Measurements from ENCODE around the gene C3. TPM values are rescaled to one million over a fixed set of nuclear protein-coding genes. Genes with fewer than 3 reads are reported as not detected.

C3 gene
- total RNA-seq (ENCODE audit: unreplicated experiment): 0.69 TPM
- long read RNA-seq: 0 reads

DNA sequence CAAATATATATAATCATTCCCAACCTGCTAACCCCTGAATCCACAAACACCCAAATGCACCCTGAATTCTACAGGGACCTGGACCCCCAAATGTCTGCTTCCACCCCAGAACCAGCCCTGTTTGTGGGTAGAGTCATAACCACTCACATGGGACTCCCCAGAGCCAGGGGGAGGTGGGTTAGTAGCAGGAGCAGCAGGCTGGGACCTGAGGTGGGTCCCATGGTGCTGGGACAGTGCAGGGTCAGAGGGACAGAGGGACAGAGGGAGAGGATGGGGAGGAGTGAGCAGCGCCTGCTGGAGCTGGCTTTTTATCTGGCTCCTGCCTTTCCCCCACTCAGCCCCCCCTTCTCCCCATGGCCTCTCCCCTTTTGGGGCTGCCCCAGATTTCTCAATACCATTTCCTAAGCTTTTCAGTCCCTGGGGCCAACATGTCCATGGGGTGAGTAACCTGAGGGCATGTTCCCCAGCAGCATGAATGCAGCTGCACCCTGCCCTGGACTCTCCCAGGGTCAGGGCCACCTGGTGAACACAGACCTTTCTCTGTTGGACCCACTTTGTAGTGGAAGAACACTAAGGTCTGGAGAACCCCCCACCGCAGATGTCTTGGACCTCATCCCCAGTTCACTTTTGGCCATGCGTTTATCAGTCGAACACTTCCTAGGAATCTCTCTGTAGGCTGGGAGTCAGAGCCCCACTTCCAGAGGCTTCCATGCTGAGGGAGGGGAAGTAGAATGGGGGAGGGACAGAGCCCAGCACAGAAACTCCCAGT lies at the start of gene C3:
TSS of gene C3 (minus strand) at position 282 of the 769 bp plus-strand sequence. CDS start at position 221, 61 bp downstream.
- no peak for TF ChIP-seq CTCF (IDR thresholded peaks at IDR 0.05; ENCODE audit: partially characterized antibody, unreplicated experiment)
- H3K4me3 Mint-ChIP-seq (ENCODE audit: unreplicated experiment): no peak within 1 kb of the TSS
- DNase-seq: no peak
- H3K36me3 Mint-ChIP-seq (ENCODE audit: unreplicated experiment): peaks cover 6% of the 10 kb centered on the region
- H3K4me1 Mint-ChIP-seq (ENCODE audit: low read depth, unreplicated experiment): peaks cover 4% of the 10 kb centered on the region
- peaks cover 12% of the 10 kb centered on the region for H3K27me3 Mint-ChIP-seq (ENCODE audit: unreplicated experiment)
- H3K27ac Mint-ChIP-seq (ENCODE audit: unreplicated experiment): no peak within 1 kb of the TSS
- H3K9me3 Mint-ChIP-seq (ENCODE audit: unreplicated experiment): peaks cover 3% of the 10 kb centered on the region

DNA sequence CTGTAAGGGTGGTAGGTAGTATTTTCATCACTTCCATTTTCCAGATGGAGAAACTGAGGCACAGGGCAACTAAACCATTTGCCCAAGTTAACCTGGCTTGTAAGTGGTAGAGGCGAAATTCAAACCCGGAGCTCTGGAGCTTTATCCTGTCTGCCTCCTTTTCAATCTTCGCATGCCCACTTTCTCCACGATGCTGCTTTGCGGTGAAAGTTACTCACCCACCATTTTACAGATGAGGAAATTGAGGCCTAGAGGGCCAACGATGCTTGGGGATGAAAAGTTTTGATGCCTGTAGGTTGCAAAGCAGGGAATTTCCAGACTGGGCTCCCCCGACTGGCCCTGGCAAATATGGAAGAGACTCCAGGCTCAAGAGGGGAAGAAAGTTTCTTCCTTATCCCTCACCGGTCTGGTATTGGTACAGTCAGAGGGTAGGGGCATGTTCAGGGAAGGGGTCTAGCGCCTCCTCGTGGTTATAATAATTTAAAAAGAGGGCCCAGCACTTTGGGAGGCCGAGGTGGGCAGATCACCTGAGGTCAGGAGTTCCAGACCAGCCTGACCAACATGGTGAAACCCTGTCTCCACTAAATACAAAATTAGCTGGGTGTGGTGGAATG lies 48.7 kb upstream of the C3 start:
- peaks cover 13% of the 10 kb centered on the region for H3K27me3 Mint-ChIP-seq (ENCODE audit: unreplicated experiment)
- no peak overlapping the region for H3K4me3 Mint-ChIP-seq (ENCODE audit: unreplicated experiment)
- H3K36me3 Mint-ChIP-seq (ENCODE audit: unreplicated experiment): peaks cover 4% of the 10 kb centered on the region
- DNase-seq: no peak
- TF ChIP-seq CTCF (IDR thresholded peaks at IDR 0.05; ENCODE audit: partially characterized antibody, unreplicated experiment): peak; percentile 36
- H3K9me3 Mint-ChIP-seq (ENCODE audit: unreplicated experiment): peaks cover 3% of the 10 kb centered on the region
- no peaks in the 10 kb centered on the region for H3K4me1 Mint-ChIP-seq (ENCODE audit: low read depth, unreplicated experiment)
- H3K27ac Mint-ChIP-seq (ENCODE audit: unreplicated experiment): no peak overlapping the region

DNA sequence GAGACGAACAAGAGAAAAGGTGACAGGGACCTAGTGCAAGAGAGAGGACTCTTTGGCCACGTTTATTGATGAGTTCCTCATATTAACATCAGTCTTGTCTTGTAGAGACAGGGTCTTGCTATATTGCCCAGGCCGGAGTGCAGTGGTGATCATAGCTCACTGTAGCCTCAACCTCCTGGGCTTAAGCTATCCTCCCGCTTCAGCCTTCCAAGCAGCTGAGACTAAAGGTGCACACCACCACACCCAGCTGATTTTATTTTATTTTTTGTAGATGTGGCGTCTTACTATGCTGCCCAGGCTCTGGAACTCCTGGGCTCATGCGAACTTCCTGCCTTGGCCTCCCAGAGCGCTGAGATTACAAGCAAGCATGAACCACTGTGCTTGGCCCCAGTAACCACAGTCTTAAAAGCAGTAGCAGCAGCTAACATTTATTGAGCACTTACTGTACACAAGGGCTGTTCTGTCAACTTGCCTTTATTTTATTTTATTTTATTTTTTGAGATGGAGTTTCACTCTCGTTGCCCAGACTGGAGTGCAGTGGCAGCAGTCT lies 47.9 kb upstream of the C3 start:
- Mint-ChIP-seq H3K36me3 (ENCODE audit: unreplicated experiment) (peaks cover 4% of the 10 kb centered on the region), H3K27me3 (ENCODE audit: unreplicated experiment) (peaks cover 13% of the 10 kb centered on the region), H3K4me1 (ENCODE audit: low read depth, unreplicated experiment) (no peaks in the 10 kb centered on the region), H3K4me3 (ENCODE audit: unreplicated experiment) (peak overlapping the region; percentile 64), H3K27ac (ENCODE audit: unreplicated experiment) (no peak overlapping the region), H3K9me3 (ENCODE audit: unreplicated experiment) (peaks cover 3% of the 10 kb centered on the region)
- DNase-seq: no peak
- no peak for TF ChIP-seq CTCF (IDR thresholded peaks at IDR 0.05; ENCODE audit: partially characterized antibody, unreplicated experiment)

DNA sequence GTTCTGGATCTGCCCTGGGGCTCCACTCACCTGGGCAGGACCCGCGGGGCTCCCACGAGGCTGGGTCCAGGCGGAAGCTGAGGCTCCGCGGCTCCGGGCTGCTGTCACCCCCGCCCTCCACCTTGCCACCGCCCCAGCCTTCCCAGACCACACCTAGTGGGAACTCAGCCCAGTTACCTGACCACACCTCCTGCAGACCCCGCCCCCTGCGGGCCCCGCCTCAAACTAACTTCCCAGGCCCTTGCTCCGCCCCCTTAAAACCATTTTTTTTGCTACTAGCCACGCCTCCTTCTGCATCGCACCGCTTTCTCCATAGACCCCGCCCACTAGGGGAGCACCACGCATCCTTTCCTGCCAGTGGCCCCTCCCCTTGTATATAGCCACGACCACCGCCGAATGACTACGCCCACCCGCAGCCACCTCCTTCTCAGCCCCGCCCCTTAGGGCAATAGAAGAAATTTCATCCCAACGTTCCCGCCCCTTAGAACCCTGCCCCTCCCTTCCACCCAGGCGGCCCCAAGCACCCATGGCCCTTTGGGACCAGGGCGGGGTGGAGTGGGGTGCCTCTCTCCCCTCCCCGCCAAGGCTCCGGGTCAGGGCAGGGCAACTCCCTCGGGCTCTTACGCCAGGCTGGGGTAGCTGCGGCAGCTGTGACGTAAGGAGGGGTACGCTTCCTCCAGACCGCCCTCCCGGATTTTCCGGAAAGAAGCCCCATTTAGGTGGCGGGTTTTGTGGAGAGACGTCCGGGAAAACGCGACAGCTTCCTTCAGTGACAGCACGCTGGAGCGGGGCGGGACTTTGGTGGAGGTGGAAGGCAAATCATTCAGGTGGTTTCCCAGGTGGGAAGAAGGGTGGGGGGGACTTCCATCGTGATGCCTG lies 47.1 kb upstream of the C3 start, which contains the start of gene SH2D3A:
TSS of gene SH2D3A (minus strand) at position 79 of the 879 bp plus-strand sequence. CDS start 3,687 bp downstream, outside the sequence.
- Mint-ChIP-seq H3K27me3 (ENCODE audit: unreplicated experiment) (peaks cover 13% of the 10 kb centered on the region), H3K9me3 (ENCODE audit: unreplicated experiment) (peaks cover 3% of the 10 kb centered on the region), H3K4me1 (ENCODE audit: low read depth, unreplicated experiment) (no peaks in the 10 kb centered on the region), H3K4me3 (ENCODE audit: unreplicated experiment) (peak within 1 kb of the TSS; percentile 86), H3K36me3 (ENCODE audit: unreplicated experiment) (peaks cover 4% of the 10 kb centered on the region), H3K27ac (ENCODE audit: unreplicated experiment) (no peak within 1 kb of the TSS)
- peak; percentile 64 for DNase-seq
- no peak for TF ChIP-seq CTCF (IDR thresholded peaks at IDR 0.05; ENCODE audit: partially characterized antibody, unreplicated experiment)

Data from glutamatergic neuron (in vitro differentiated cells).